Measurements from ENCODE around the gene C4A.

DNA sequence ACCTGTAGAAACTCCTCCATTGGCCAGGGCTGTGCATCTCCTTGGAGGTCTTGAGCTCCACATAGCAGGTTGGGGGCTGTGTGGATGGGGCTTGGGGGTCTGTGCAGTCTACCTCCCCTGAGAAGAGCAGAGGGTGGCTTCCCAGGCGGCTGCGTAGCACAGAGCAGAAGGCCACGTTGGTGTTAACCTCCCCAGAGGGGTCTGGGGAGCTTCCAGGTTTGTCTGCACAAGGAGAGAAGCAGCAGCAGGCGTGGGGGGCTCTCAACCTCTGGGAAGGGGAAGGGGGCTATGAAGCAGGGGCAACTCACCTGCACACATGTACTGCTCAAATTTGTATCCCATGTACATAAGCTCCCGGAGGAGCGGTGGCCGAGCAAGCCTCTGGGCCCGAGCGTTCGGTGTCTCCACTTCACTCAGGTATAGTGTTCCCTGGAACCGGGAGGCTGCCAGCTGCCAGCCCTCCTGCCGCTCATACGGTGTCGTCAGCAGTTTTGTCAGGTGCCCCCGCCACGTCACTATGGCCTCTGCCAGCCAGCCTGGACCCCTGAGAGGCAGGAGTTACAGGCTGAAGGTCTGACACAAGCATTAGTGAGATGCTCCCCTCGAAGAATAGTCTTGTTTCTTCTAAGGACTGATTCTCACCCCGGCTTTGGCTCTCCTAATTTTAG, 11.1 kb upstream of the C4A start:
- no peak for TF ChIP-seq CTCF (IDR thresholded peaks at IDR 0.05)
- no peak for TF ChIP-seq EP300 (IDR thresholded peaks at IDR 0.05)

All from esophagus muscularis mucosa (tissue), 3 donors.